C4-2B (cell line): Measurements from ENCODE around the gene KIF1A.

ENCODE experiments used
- H3K27ac ChIP-seq: fragments of 450-650 bp; 2 replicates; pipeline ENCODE4 v1.5.1; 2017
- CTCF ChIP-seq: fragments of 450-650 bp; conservative IDR thresholded peaks from 2 replicates; pipeline ENCODE4 v1.5.1; 2017; ENCODE audit warnings: mild to moderate bottlenecking
- ZFX ChIP-seq: fragments of 450-650 bp; IDR thresholded peaks from 2 replicates; pipeline ENCODE4 v1.6.1; 2017

Gene KIF1A

DNA sequence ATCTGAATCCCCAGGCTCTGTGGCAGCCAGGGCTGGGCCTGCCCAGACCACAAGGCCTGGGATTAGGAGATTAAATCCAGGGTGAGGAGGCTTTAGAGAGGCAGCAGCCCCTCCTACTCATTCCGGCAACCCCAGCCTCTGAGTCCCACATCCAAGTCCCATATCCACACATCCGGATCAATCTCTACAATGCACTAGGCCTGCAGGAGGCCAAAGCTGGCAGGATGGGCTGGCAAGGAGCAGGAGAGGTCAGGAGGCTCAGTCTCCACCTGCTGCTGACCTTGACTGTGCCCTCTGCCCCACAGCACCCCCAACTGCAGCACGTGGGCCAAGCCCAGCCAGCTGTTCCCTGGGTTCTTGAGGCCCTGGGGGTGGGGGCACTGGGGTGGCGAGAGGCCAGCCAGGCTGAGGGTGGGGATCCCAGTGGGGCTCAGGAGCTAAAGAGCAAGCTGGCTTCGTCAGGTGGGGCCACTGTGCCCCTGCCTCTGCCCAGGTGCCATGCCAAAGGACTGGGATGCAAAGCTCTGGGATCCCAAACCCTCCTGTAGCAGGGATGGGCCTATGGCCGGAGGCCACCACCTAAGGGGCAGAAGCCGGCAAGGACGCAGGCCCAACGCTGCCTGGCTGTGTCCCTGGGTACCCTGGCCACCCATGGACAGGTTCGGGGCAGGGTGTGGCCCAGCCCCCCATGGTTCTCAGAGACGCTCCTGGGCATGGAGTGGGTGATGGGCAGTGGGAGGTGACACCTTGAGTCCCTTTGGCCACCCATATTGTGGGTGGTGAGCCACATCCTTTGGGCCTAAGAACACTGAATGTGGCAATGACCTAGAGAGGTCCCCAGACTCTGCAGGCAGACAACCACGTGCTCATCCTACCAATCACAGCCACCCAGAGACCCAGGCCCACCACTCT is 3.2 kb downstream of the KIF1A start:
- H3K27ac ChIP-seq = no peak overlapping the region
- TF ChIP-seq CTCF (no peak), ZFX (no peak)

DNA sequence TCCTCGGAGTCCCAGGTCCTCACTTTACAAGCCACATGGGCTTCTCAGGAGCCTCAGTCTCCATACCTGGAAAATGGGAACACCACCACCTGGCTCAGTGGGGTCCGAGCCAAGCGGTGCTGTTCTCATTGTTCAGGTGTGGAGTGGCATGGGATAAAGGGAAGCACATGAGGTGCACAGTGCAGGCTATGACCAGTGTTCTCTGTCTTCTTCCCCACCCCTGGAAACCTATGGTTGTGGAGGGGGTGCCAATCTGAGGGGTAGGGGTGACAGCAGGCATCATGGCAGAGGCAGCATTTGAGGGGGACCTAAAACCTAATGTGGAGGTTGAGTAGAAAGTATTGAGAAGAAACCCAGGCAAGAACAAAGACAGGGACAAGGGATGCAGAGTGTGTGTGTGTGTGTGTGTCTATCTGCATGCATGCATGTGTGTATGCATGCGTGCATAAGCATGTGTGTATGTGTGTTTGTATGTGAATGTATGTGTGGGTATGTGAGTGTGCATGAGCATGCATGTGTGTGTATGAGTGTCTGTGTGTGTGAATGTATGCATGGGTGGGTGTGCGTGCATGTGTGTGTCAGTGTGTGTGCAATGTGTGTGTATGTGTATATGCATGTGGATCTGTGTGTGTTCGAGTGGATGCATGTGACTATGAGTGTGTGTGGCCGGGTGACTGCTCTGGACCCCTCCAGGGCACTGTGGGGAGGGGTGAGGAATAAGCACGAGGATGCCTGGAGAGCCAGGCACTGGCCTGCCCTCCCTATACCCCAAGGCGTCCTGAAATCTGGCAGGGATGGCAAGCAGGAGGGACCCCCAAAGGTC is 4.0 kb downstream of the KIF1A start:
- no peak for TF ChIP-seq ZFX
- no peak overlapping the region for H3K27ac ChIP-seq

GRCh38 chr2:240814946-240815760 is 4.9 kb downstream of the KIF1A start:
- TF ChIP-seq ZFX (no peak), CTCF (no peak)
- no peak overlapping the region for H3K27ac ChIP-seq

DNA sequence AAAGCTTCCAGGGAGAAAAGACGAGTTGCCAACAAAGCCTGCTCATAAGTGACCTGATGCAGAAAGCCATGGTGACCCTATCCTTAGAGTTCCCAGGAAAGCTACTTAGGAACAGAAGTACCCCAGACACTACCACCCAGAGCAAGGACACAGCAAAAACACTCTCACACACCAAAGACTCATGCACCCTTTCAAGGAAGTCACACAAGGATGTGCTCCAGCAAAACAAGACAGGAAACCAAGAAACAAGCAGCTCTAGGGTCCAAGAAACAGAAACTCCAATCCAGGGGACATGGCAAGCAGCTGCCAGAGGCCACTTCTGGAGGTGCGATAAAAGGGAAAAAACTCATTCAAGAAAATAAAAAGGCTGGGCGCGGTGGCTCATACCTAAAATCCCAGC is 5.7 kb downstream of the KIF1A start:
- no peak for TF ChIP-seq ZFX
- no peak for TF ChIP-seq CTCF
- H3K27ac ChIP-seq = no peak overlapping the region

DNA sequence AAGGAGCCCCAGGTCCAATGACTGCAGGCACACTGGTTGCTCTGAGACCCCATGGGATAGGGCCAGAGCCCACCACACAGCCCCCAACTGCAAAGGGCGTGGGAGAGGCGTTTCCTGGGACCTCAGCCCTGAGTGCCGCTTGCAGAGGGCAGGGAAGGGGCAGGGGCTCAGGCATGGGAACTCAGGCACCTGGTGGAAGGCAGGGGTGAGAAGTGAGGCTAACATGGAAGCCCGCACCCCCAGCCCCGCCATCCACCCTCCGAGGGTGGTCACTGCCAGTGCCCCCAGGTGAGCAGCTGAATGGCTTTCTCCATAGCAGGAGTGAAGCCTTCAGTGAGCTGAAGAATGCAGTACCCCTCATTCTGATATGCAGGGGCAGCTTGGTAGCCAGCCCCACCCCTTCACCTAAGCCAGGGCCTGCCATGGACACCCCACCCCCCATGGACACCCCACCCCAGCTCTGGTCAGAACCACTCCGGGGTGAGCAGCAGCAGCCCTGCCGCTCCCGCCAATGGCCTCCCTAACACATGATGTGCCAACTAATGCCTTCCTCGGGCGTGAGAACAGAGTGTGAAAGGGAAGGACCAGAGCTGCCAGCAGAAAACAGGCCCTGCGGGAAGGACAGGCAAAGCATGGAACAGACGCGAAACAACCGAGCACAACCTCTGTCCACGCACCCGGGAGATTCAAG is 6.6 kb downstream of the KIF1A start:
- TF ChIP-seq ZFX = no peak
- H3K27ac ChIP-seq = no peak overlapping the region

- no peak overlapping the region for H3K27ac ChIP-seq
- no peak for TF ChIP-seq CTCF
- no peak for TF ChIP-seq ZFX
Observed at GRCh38 chr2:240812721-240813120, 7.3 kb downstream of the KIF1A start.

- no peak for TF ChIP-seq ZFX
- TF ChIP-seq CTCF = no peak
- H3K27ac ChIP-seq = no peak overlapping the region
Observed at GRCh38 chr2:240812301-240812680, 7.7 kb downstream of the KIF1A start.
